Activated T-cell treated with anti-CD3 and anti-CD28 coated beads, Interleukin-2, amount 50 U/mL, for 72 hours (primary cell): ENCODE results near the gene CCDC154. TPM values are rescaled to one million over a fixed set of nuclear protein-coding genes. Genes with fewer than 3 reads are reported as not detected.

Source experiments
- ATAC-seq, 2 donors: fragments of 150-1000 bp; cut with Tn5 transposase; replicated peaks in 1 of 2; 2 replicates each; pipeline ENCODE4 v1.10.0; 2021; ENCODE audit warnings: moderate library complexity in 2 of 2, mild to moderate bottlenecking in 1 of 2
- DNase-seq, 2 donors: peaks; one replicate each; pipeline ENCODE4 v3.0.0; 2021 to 2022; ENCODE audit warnings: mixed read lengths in 1 of 2
- H3K27ac Mint-ChIP-seq: one replicate; pipeline ENCODE4 v1.8.0; 2022; ENCODE audit warnings: mild to moderate bottlenecking, moderate library complexity, mixed read lengths
- H3K27me3 Mint-ChIP-seq: one replicate; pipeline ENCODE4 v1.8.0; 2022; ENCODE audit warnings: low read depth, mixed read lengths
- H3K36me3 Mint-ChIP-seq, 2 donors: one replicate each; pipeline ENCODE4 v1.8.0; 2022; ENCODE audit warnings: mixed read lengths in 2 of 2, mild to moderate bottlenecking in 1 of 2; ENCODE audit not compliant: insufficient read depth in 2 of 2
- H3K4me1 Mint-ChIP-seq: one replicate; pipeline ENCODE4 v1.8.0; 2022; ENCODE audit warnings: low read depth, mixed read lengths
- H3K4me3 Mint-ChIP-seq, 2 donors: one replicate each; pipeline ENCODE4 v1.8.0; 2022; ENCODE audit warnings: mild to moderate bottlenecking in 2 of 2, mixed read lengths in 2 of 2, moderate library complexity in 2 of 2
- H3K9me3 Mint-ChIP-seq, 2 donors: one replicate each; pipeline ENCODE4 v1.8.0; 2022; ENCODE audit warnings: mixed read lengths in 2 of 2
- total RNA-seq, 2 donors: library from RNA; stranded (reverse); gene quantifications; one replicate each; pipeline ENCODE4 v1.2.3, GENCODE V29; 2022

CCDC154 gene
- total RNA-seq, 2 donors from 2014 or later, result 2.7 to 3.4 TPM

GRCh38 chr16:1426734-1427471 lies 17.5 kb downstream of the CCDC154 start:
- DNase-seq, result no peak
- H3K36me3 Mint-ChIP-seq, result peaks cover 0 to 2% of the 10 kb centered on the region in 2 donors
- peaks cover 6% of the 10 kb centered on the region for H3K4me1 Mint-ChIP-seq
- no peak for ATAC-seq
- peak overlapping the region; percentile 38 for H3K27ac Mint-ChIP-seq
- H3K9me3 Mint-ChIP-seq, result peaks cover 0 to 1% of the 10 kb centered on the region in 2 donors
- no peaks in the 10 kb centered on the region for H3K27me3 Mint-ChIP-seq
- no peak overlapping the region for H3K4me3 Mint-ChIP-seq

GRCh38 chr16:1425616-1426370 lies 18.6 kb downstream of the CCDC154 start:
- Mint-ChIP-seq H3K36me3 (peaks cover 0 to 2% of the 10 kb centered on the region in 2 donors), H3K9me3 (peaks cover 0 to 1% of the 10 kb centered on the region in 2 donors), H3K4me1 (peaks cover 15% of the 10 kb centered on the region), H3K27me3 (no peaks in the 10 kb centered on the region), H3K27ac (no peak overlapping the region), H3K4me3 (no peak overlapping the region)
- ATAC-seq (no peak), DNase-seq (no peak)

- no peak overlapping the region for H3K4me3 Mint-ChIP-seq
- no peak for ATAC-seq
- H3K4me1 Mint-ChIP-seq, result peaks cover 21% of the 10 kb centered on the region
- peaks cover 0 to 1% of the 10 kb centered on the region in 2 donors for H3K9me3 Mint-ChIP-seq
- no peak for DNase-seq
- peaks cover 0 to 2% of the 10 kb centered on the region in 2 donors for H3K36me3 Mint-ChIP-seq
- H3K27ac Mint-ChIP-seq, result no peak overlapping the region
- no peaks in the 10 kb centered on the region for H3K27me3 Mint-ChIP-seq
Measured at GRCh38 chr16:1424028-1424427, 20.3 kb downstream of the CCDC154 start.

- Mint-ChIP-seq H3K27me3 (no peaks in the 10 kb centered on the region), H3K9me3 (peaks cover 0 to 1% of the 10 kb centered on the region in 2 donors), H3K4me1 (peaks cover 37% of the 10 kb centered on the region), H3K36me3 (peaks cover 0 to 2% of the 10 kb centered on the region in 2 donors), H3K4me3 (peak overlapping the region; percentile 91 to 93), H3K27ac (peak overlapping the region; percentile 99)
- DNase-seq (no peak), ATAC-seq (no peak)
Measured at GRCh38 chr16:1422076-1422475, 22.3 kb downstream of the CCDC154 start.

GRCh38 chr16:1420111-1420539 lies 24.2 kb downstream of the CCDC154 start:
- peaks cover 40% of the 10 kb centered on the region for H3K4me1 Mint-ChIP-seq
- DNase-seq, result peak in 1 of 2 donors; percentile 13
- H3K36me3 Mint-ChIP-seq, result peaks cover 0 to 2% of the 10 kb centered on the region in 2 donors
- H3K27ac Mint-ChIP-seq, result peak overlapping the region; percentile 38
- H3K9me3 Mint-ChIP-seq, result peaks cover 0 to 1% of the 10 kb centered on the region in 2 donors
- ATAC-seq, result no peak
- no peaks in the 10 kb centered on the region for H3K27me3 Mint-ChIP-seq
- H3K4me3 Mint-ChIP-seq, result peak overlapping the region; percentile 91 to 93

- no peak for DNase-seq
- Mint-ChIP-seq H3K9me3 (no peaks in the 10 kb centered on the region), H3K27me3 (no peaks in the 10 kb centered on the region), H3K36me3 (no peaks in the 10 kb centered on the region), H3K4me1 (peaks cover 38% of the 10 kb centered on the region), H3K4me3 (no peak overlapping the region), H3K27ac (peak overlapping the region; percentile 76)
- no peak for ATAC-seq
Measured at GRCh38 chr16:1416521-1416941, 27.8 kb downstream of the CCDC154 start.

GRCh38 chr16:1414532-1415260 lies 29.7 kb downstream of the CCDC154 start, which contains the start of gene UNKL:
TSS of gene UNKL (minus strand) at chr16:1414704. CDS start at chr16:1414691, 13 bp downstream.
- no peaks in the 10 kb centered on the region for H3K9me3 Mint-ChIP-seq
- no peaks in the 10 kb centered on the region for H3K36me3 Mint-ChIP-seq
- ATAC-seq (peak; percentile 78), DNase-seq (peak; percentile 87)
- peak within 1 kb of the TSS; percentile 86 to 89 for H3K4me3 Mint-ChIP-seq
- H3K4me1 Mint-ChIP-seq, result peaks cover 33% of the 10 kb centered on the region
- H3K27me3 Mint-ChIP-seq, result no peaks in the 10 kb centered on the region
- H3K27ac Mint-ChIP-seq, result peak within 1 kb of the TSS; percentile 95

- DNase-seq, result peak; percentile 82 to 83
- peak overlapping the region; percentile 86 to 89 for H3K4me3 Mint-ChIP-seq
- H3K36me3 Mint-ChIP-seq, result no peaks in the 10 kb centered on the region
- H3K27me3 Mint-ChIP-seq, result no peaks in the 10 kb centered on the region
- no peaks in the 10 kb centered on the region for H3K9me3 Mint-ChIP-seq
- peak; percentile 69 to 71 for ATAC-seq
- H3K4me1 Mint-ChIP-seq, result peaks cover 31% of the 10 kb centered on the region
- peak overlapping the region; percentile 79 for H3K27ac Mint-ChIP-seq
Measured at GRCh38 chr16:1413684-1414531, 30.4 kb downstream of the CCDC154 start.

- ATAC-seq (no peak), DNase-seq (no peak)
- Mint-ChIP-seq H3K27ac (no peak overlapping the region), H3K36me3 (no peaks in the 10 kb centered on the region), H3K4me1 (peaks cover 29% of the 10 kb centered on the region), H3K9me3 (no peaks in the 10 kb centered on the region), H3K27me3 (no peaks in the 10 kb centered on the region), H3K4me3 (peak overlapping the region; percentile 59 to 89)
Measured at GRCh38 chr16:1412847-1413246, 31.5 kb downstream of the CCDC154 start.

GRCh38 chr16:1408171-1408837 lies 36.1 kb downstream of the CCDC154 start:
- H3K36me3 Mint-ChIP-seq, result no peaks in the 10 kb centered on the region
- ATAC-seq (peak; percentile 94 to 96), DNase-seq (peak; percentile 96)
- peak overlapping the region; percentile 81 to 90 for H3K4me3 Mint-ChIP-seq
- H3K27me3 Mint-ChIP-seq, result no peaks in the 10 kb centered on the region
- H3K4me1 Mint-ChIP-seq, result peaks cover 38% of the 10 kb centered on the region
- no peaks in the 10 kb centered on the region for H3K9me3 Mint-ChIP-seq
- H3K27ac Mint-ChIP-seq, result no peak overlapping the region

- H3K27ac Mint-ChIP-seq, result no peak overlapping the region
- ATAC-seq (no peak), DNase-seq (no peak)
- no peaks in the 10 kb centered on the region for H3K27me3 Mint-ChIP-seq
- peaks cover 38% of the 10 kb centered on the region for H3K4me1 Mint-ChIP-seq
- no peaks in the 10 kb centered on the region for H3K36me3 Mint-ChIP-seq
- no peaks in the 10 kb centered on the region for H3K9me3 Mint-ChIP-seq
- peak overlapping the region; percentile 81 to 90 for H3K4me3 Mint-ChIP-seq
Measured at GRCh38 chr16:1407753-1408152, 36.6 kb downstream of the CCDC154 start.

GRCh38 chr16:1403733-1404132 lies 40.6 kb downstream of the CCDC154 start:
- Mint-ChIP-seq H3K27ac (no peak overlapping the region), H3K9me3 (no peaks in the 10 kb centered on the region), H3K4me1 (peaks cover 25% of the 10 kb centered on the region), H3K36me3 (peaks cover 0 to 6% of the 10 kb centered on the region in 2 donors), H3K4me3 (no peak overlapping the region), H3K27me3 (no peaks in the 10 kb centered on the region)
- ATAC-seq (no peak), DNase-seq (no peak)
